Right ventricle myocardium superior (tissue), 1 donor: ENCODE results near the gene ARHGDIA. TPM values are rescaled to one million over a fixed set of nuclear protein-coding genes. Genes with fewer than 3 reads are reported as not detected.
A peak's percentile ranks its signal among the peaks of the same experiment; 100 is the strongest.

Source experiments
- ATAC-seq: fragments of 200-7000 bp; cut with Tn5 transposase; one replicate; pipeline ENCODE4 v1.9.1; 2020; ENCODE audit warnings: mild to moderate bottlenecking; ENCODE audit not compliant: poor library complexity
- DNase-seq: peaks from one replicate; pipeline ENCODE4 v3.0.0-alpha.2; 2020
- intact Hi-C: fragments of 100-400 bp; cut with DNase I; formaldehyde crosslinking; loops from one replicate; pipeline ENCODE4 v1.11.2; 2022
- total RNA-seq: library from RNA; stranded (reverse); fragmentation: NEBNext Ultra II Directional; extraction: Animal tissue kit (Norgen Biotek cat#: 25700); gene quantifications from one replicate; pipeline ENCODE4 v1.2.1, GENCODE V29; 2021
- donor health status: DM: no; HTN: yes; CAD: no; lungs with severe emphysema.

The ARHGDIA gene
- total RNA-seq, 1 donor from 2014 or later, result 113 TPM

GRCh38 chr17:81868674-81869220, 2.4 kb downstream of the ARHGDIA start:
- no peak for ATAC-seq
- DNase-seq, result no peak
- intact Hi-C loops, result no loop called here

GRCh38 chr17:81867991-81868673, 3.0 kb downstream of the ARHGDIA start:
- intact Hi-C loops, result no loop called here
- no peak for DNase-seq
- ATAC-seq, result no peak

DNA sequence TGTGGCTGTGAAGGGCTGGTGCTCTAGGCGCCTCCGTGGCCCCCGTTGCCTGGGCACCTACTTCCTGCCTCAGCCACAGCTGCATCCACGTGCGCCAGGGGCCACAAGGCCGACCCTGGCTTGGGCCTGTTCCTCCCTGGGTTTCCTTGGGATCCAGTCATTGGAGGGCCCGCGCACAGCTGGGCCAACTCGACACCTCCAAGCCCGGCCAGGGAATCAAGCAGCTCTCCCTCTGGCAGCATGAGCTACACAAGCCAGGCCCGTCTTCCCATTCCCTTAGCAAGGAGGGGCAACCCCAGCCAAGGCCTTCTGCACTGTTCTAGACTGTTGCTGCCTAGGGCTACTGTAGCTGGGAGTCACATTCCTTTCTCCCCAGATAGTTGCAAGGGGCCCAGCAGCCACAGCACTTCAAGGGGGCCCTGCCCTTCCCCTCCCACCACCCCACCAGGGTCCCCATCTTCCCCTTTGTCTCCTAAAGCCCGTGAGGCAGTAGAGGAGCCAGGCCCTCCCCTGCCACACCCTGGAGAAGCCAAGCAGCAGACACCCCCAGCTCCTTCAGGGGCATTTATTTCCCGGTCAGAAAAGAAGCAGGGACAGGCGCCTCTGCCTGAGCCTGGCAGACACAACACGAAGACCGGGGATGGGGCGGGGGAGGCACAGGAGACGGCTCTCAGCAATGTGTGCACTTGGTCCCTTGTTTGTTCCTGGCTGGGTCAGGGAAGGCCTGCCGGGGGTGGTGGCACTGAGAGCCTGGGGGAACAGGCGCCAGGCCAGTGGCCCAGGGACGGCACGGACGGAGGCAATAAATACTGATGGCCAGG, 3.8 kb downstream of the ARHGDIA start:
- ATAC-seq, result no peak

DNA sequence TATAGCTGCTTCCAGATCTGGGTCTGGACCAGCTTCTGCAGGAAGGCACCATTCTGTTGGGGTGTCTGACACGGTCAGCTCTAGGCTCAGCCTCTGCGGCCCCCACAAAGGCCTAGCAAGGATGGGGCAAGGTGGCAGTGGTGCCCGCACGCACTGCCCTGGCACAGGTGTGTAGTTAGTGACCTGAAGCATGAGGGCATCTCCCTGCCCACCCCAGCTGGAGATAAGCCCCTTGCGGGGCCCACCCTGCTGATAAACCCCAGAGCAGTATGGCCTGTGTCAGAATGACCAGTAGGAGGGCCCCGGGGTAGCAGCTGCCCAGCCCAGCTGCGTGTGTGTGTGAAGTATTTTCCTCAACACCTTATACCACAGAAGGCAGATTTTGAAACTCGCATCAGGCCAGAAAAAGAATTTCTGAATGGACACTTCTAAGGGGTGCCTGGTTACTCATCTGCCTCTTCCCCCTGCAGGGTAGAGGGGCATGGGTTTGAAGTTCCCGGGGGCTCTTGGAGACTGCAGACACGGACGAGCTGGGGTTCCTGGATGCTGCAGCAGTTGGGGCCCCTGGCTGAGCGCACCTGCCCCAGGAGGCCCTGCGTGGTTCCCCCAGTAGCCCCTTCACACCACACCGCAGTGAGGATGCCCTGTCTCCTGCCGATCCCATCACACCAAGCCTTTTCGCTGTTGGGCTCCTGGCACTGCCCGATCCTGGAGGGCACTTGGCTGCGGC, 4.5 kb downstream of the ARHGDIA start:
- intact Hi-C loops, result no loop called here
- ATAC-seq, result no peak
- no peak for DNase-seq

More for the DNA sequence above, 3.8 kb downstream of the ARHGDIA start:
- DNase-seq, result no peak
- intact Hi-C loops, result no loop called here

- ATAC-seq (no peak), DNase-seq (peak; percentile 58)
- intact Hi-C loops, result no loop called here
Observed at GRCh38 chr17:81865733-81866439, 5.3 kb downstream of the ARHGDIA start.

GRCh38 chr17:81865358-81865732, 5.8 kb downstream of the ARHGDIA start:
- no peak for ATAC-seq
- DNase-seq, result no peak
- intact Hi-C loops, result no loop called here

GRCh38 chr17:81863833-81864768, 7.0 kb downstream of the ARHGDIA start:
- intact Hi-C loops, result no loop called here
- ATAC-seq, result no peak
- no peak for DNase-seq

GRCh38 chr17:81863123-81863675, 7.9 kb downstream of the ARHGDIA start:
- intact Hi-C loops, result no loop called here
- DNase-seq (no peak), ATAC-seq (no peak)

DNA sequence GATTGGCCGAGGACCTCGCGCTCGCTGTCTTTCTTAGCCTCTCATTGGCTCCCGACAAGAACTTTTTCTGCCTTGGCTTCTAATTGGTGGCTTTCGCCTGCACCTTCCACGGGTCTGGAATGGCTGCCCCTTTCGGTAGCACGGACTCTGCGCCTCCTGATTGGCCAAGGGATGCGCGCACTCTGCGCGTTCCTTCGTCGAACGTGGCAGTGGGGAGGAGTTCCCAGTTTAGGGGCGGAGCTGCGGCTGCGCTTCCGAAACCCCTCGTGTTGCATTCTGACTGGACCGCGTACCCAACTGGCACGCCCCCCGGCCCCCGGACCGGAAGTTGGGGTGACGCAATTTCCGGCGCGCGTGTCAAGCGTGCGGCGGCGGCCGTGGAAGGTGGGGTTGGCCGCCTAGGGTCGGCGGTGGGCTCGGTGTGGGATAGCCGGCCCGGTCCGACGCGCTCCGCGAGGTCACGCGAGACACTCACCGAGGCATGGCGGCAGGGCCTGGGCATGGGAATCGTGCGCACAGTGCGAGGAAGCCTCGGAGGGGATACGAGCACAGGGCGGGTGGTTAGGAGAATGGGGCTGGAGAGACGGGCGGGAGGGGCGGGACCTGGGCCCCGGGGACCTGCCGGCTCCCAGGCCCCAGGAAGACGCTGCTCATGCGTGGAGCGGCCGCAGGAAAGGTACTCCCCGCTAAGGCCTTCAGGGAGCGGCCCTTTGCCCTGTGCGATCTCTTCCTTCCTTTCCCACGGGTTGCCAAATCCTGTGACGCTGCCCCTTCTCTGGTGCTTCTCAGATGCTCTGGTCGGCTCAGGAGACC, 10.2 kb downstream of the ARHGDIA start:
- intact Hi-C loops, result no loop called here
- ATAC-seq (peak; percentile 94), DNase-seq (peak; percentile 99)

GRCh38 chr17:81859906-81860755, 11.0 kb downstream of the ARHGDIA start, which contains the start of gene P4HB:
P4HB (minus strand) TSS chr17:81860535; CDS start chr17:81860471, 64 bp downstream.
- intact Hi-C loops, result no loop called here
- DNase-seq (no peak), ATAC-seq (no peak)

DNA sequence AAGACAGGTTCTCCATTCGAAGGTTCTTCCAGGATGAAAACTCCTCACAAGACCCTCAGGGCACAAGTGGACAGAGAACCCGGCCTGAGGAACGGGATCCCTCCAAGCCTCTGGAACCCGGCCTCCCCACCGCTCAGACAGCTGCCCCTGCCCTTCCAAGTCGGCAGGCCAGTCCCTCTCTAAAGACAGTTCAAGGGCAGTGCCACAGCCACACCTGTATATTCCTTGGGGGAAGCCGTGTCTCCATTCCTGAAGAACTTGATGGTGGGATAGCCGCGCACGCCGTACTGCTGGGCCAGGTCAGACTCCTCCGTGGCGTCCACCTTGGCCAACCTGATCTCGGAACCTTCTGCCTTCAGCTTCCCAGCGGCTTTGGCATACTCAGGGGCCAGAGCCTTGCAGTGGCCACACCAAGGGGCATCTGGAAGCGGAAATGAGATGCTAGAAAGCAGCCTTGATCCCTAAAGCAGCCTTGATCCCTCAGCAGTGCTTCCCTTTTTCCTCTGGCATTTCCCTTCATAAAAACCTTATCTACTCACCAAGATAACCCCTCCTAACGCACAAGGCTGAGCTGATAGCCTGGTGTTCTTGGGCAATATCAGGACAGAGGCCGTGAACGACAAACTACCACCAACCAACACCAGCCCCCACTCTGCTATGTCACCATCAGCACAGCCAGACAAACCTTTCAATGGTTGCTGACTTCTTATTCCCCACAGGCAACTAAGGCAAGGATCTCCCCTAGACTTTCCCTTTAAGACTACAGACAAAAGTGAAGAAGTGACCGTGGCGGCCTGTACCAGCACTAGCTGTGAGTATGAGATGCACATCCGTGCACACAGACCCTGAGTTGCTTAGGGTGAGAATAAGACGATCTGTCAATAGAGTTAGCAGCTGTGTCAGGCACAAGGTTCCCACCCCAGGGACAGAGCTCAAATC, 11.9 kb downstream of the ARHGDIA start:
- intact Hi-C loops, result no loop called here
- ATAC-seq, result no peak
- DNase-seq, result no peak

- intact Hi-C loops, result no loop called here
- DNase-seq (no peak), ATAC-seq (no peak)
Observed at GRCh38 chr17:81858170-81858966, 12.8 kb downstream of the ARHGDIA start.

DNA sequence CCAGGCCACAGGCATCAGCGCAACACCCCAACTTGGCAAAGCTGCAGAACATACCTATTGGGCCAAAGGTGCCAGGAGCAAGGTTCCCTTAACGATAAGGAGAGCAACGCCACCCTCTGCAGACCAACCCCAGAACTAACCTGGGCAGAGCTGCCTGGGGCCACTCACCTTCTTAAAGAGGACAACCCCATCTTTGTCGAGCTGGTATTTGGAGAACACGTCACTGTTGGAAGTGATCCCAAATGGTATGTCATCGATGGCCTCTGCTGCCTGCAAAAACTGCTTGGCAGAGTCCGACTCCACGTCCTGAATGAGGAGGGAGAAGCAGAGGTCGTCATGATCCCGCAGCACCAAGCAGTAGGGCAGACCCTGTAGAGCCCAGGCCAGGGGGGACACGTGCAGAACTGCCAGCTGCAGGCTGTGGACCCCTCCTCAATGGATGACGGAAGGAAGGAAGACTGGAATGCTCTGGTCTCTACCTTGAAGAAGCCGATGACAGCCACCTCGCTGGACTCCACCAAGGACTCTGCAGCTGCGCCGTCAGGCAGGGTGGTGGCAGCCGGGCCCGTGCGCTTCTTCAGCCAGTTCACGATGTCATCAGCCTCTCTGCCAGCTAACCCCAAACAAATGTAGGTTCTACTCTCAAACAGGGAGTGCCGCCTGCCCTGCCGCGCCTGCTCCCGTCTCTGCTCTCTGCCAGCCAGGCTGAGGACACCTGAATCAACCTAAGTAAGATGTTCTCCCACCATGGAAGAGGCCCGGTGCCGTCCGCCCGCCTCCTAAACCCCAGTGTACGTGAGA, 16.0 kb downstream of the ARHGDIA start:
- DNase-seq, result no peak
- intact Hi-C loops, result no loop called here
- peak; percentile 51 for ATAC-seq
